ENCODE measurements around the gene ADORA2A. TPM values are rescaled to one million over a fixed set of nuclear protein-coding genes. Genes with fewer than 3 reads are reported as not detected.

ADORA2A gene
- total RNA-seq, 4 donors from 2014 or later, result 1.7 to 4.5 (median 2.5) TPM

- TF ChIP-seq CTCF (IDR thresholded peaks at IDR 0.05), result no peak
These were observed 40.4 kb upstream of the ADORA2A start for GRCh38 chr22:24386937-24387471.

GRCh38 chr22:24389680-24390079 lies 37.7 kb upstream of the ADORA2A start:
- DNase-seq (ENCODE audit: low spot score) (no peak), ATAC-seq (ENCODE audit: low FRiP score) (no peak)
- no peak for TF ChIP-seq CTCF (IDR thresholded peaks at IDR 0.05)

More at GRCh38 chr22:24386937-24387471, 40.4 kb upstream of the ADORA2A start:
- no peak for DNase-seq (ENCODE audit: low spot score)
- no peak for ATAC-seq (ENCODE audit: low FRiP score)

GRCh38 chr22:24390156-24390555 lies 37.2 kb upstream of the ADORA2A start:
- ATAC-seq (ENCODE audit: low FRiP score) (no peak), DNase-seq (ENCODE audit: low spot score) (no peak)
- no peak for TF ChIP-seq CTCF (IDR thresholded peaks at IDR 0.05)

- peak; percentile 51 for ATAC-seq (ENCODE audit: low FRiP score)
- no peak for TF ChIP-seq CTCF (IDR thresholded peaks at IDR 0.05)
- no peak for DNase-seq (ENCODE audit: low spot score)
These were observed 36.8 kb upstream of the ADORA2A start for GRCh38 chr22:24390576-24390975.

- ATAC-seq (ENCODE audit: low FRiP score) (no peak), DNase-seq (ENCODE audit: low spot score) (no peak)
- TF ChIP-seq CTCF (IDR thresholded peaks at IDR 0.05), result no peak
These were observed 35.6 kb upstream of the ADORA2A start for GRCh38 chr22:24391836-24392217.

GRCh38 chr22:24392218-24392931 lies 35.0 kb upstream of the ADORA2A start:
- TF ChIP-seq CTCF (IDR thresholded peaks at IDR 0.05), result no peak
- ATAC-seq (ENCODE audit: low FRiP score) (no peak), DNase-seq (ENCODE audit: low spot score) (no peak)

GRCh38 chr22:24393012-24393559 lies 34.3 kb upstream of the ADORA2A start:
- ATAC-seq (ENCODE audit: low FRiP score), result no peak
- no peak for DNase-seq (ENCODE audit: low spot score)
- TF ChIP-seq CTCF (IDR thresholded peaks at IDR 0.05), result no peak

Data from omental fat pad (tissue), 4 donors.